Right lobe of liver (tissue), 4 donors: ENCODE data around the gene RREB1.

Source experiments
- POLR2A ChIP-seq: fragments of 450-650 bp; IDR thresholded peaks from one replicate; pipeline ENCODE4 v1.6.1; 2017; ENCODE audit warnings: antibody characterized with exemption, mild to moderate bottlenecking
- TF ChIP-seq, protein P1 (sequence below), 4 donors: fragments of 200-600 bp in 3 of 4; fragments of 450-650 bp in 1 of 4; IDR thresholded peaks; one replicate each; pipeline versions ENCODE4 v1.5.1 to v1.8.0; 2016 to 2022; ENCODE audit warnings: antibody characterized with exemption in 4 of 4, mild to moderate bottlenecking in 2 of 4
- donor health status: DM: no; HTN: no; CAD: no.
- donor health status: DM: no; HTN: no; CAD: no.
- donor health status: DM: no; HTN: yes; CAD: no.

- TF ChIP-seq, protein P1, sequence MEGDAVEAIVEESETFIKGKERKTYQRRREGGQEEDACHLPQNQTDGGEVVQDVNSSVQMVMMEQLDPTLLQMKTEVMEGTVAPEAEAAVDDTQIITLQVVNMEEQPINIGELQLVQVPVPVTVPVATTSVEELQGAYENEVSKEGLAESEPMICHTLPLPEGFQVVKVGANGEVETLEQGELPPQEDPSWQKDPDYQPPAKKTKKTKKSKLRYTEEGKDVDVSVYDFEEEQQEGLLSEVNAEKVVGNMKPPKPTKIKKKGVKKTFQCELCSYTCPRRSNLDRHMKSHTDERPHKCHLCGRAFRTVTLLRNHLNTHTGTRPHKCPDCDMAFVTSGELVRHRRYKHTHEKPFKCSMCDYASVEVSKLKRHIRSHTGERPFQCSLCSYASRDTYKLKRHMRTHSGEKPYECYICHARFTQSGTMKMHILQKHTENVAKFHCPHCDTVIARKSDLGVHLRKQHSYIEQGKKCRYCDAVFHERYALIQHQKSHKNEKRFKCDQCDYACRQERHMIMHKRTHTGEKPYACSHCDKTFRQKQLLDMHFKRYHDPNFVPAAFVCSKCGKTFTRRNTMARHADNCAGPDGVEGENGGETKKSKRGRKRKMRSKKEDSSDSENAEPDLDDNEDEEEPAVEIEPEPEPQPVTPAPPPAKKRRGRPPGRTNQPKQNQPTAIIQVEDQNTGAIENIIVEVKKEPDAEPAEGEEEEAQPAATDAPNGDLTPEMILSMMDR (IDR thresholded peaks at IDR 0.05) = no peak
- no peak for TF ChIP-seq POLR2A
These were observed 100.0 kb downstream of the RREB1 start for GRCh38 chr6:7207720-7208119.
